ENCODE measurements around the gene CHSY1. TPM values are rescaled to one million over a fixed set of nuclear protein-coding genes. Genes with fewer than 3 reads are reported as not detected.

CHSY1 gene
- total and polyA plus RNA-seq, 2 donors (not counting 1 experiment from before 2014, with no cell fraction given), result 4.7 to 20.3 TPM

DNA sequence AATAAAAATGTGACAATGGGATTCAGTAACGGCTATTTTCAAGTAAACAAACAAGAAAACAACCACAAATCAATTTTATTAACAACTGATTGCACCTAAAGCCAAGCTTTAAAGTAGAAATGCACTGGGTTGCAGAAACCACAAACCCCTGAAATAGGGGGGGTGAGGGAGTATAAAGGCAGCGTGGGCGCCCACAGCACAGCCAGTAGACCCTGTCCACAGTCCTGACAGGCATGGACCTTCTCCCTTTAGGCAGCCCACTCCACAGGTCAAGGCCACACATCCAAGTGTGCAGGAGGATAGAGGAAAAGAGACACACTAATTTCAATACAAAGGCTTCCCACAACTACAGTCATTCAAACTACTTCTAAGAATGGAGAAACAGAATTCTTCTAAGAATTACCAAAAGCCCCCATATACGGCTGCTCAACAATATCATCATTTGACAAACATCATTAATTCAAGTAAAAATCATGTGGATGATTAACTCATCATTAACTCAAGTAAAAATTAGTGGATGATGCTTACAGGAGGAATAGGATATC, 48.7 kb downstream of the CHSY1 start:
- Histone ChIP-seq H2AFZ (ENCODE audit: insufficient read depth, low read depth, low read length, poor library complexity, severe bottlenecking) (no peak overlapping the region), H3K36me3 (replicated peaks in 1 of 2; ENCODE audit: control extremely low read depth in 1 of 2, control insufficient read depth in 1 of 2, extremely low read depth in 1 of 2, insufficient read depth in 2 of 2, low read length in 1 of 2) (peaks cover 0 to 3% of the 10 kb centered on the region in 2 experiments), H3K9ac (ENCODE audit: low read length) (no peak overlapping the region), H3K4me3 (ENCODE audit: control extremely low read depth in 1 of 5, extremely low read depth in 1 of 5, insufficient read depth in 1 of 5, low read depth in 2 of 5, low read length in 4 of 5) (no peak overlapping the region), H3K4me2 (replicated peaks; ENCODE audit: low read depth, low read length, poor library complexity, severe bottlenecking) (peak overlapping the region; percentile 9), H3K27ac (ENCODE audit: low read length in 2 of 2) (no peak overlapping the region), H3K9me3 (ENCODE audit: control extremely low read depth in 1 of 3, control insufficient read depth in 2 of 3, insufficient read depth in 1 of 3, low read length in 2 of 3) (no peaks in the 10 kb centered on the region), H4K20me1 (ENCODE audit: control insufficient read depth, insufficient read depth, low read length, poor library complexity, severe bottlenecking) (peaks cover 78% of the 10 kb centered on the region), H3K4me1 (ENCODE audit: control insufficient read depth in 2 of 2, insufficient read depth in 2 of 2, low read length in 2 of 2) (peaks cover 35 to 45% of the 10 kb centered on the region in 2 donors), H3K27me3 (replicated peaks in 1 of 4; ENCODE audit: control extremely low read depth in 1 of 4, control insufficient read depth in 3 of 4, insufficient read depth in 4 of 4, low read length in 3 of 4) (no peaks in the 10 kb centered on the region), H3K79me2 (ENCODE audit: control insufficient read depth, insufficient read depth, low read length) (peaks cover 97% of the 10 kb centered on the region)
- no CpG with 5 or more reads among the region's 4 CpGs for WGBS (ENCODE audit: insufficient coverage)
- intact Hi-C loops (cut with micrococcal nuclease), result no loop called here
- H3K4me3 Mint-ChIP-seq, result no peak overlapping the region
- POLR2A ChIA-PET, result no interaction called here
- ATAC-seq (ENCODE audit: low read depth) (no peak), DNase-seq (no peak)
- H3K27ac Mint-ChIP-seq, result no peak overlapping the region
- no peaks in the 10 kb centered on the region for H3K9me3 Mint-ChIP-seq (ENCODE audit: insufficient read depth)
- CTCF ChIA-PET, result no interaction called here
- H3K27me3 Mint-ChIP-seq, result no peaks in the 10 kb centered on the region
- peaks cover 66% of the 10 kb centered on the region for H3K4me1 Mint-ChIP-seq
- TF ChIP-seq EZH2 (IDR thresholded peaks at IDR 0.05; ENCODE audit: borderline replicate concordance, insufficient read depth, low read depth, low read length, poor library complexity, severe bottlenecking), result no peak
- TF ChIP-seq, protein P1, sequence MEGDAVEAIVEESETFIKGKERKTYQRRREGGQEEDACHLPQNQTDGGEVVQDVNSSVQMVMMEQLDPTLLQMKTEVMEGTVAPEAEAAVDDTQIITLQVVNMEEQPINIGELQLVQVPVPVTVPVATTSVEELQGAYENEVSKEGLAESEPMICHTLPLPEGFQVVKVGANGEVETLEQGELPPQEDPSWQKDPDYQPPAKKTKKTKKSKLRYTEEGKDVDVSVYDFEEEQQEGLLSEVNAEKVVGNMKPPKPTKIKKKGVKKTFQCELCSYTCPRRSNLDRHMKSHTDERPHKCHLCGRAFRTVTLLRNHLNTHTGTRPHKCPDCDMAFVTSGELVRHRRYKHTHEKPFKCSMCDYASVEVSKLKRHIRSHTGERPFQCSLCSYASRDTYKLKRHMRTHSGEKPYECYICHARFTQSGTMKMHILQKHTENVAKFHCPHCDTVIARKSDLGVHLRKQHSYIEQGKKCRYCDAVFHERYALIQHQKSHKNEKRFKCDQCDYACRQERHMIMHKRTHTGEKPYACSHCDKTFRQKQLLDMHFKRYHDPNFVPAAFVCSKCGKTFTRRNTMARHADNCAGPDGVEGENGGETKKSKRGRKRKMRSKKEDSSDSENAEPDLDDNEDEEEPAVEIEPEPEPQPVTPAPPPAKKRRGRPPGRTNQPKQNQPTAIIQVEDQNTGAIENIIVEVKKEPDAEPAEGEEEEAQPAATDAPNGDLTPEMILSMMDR (IDR thresholded peaks at IDR 0.05), result no peak

DNA sequence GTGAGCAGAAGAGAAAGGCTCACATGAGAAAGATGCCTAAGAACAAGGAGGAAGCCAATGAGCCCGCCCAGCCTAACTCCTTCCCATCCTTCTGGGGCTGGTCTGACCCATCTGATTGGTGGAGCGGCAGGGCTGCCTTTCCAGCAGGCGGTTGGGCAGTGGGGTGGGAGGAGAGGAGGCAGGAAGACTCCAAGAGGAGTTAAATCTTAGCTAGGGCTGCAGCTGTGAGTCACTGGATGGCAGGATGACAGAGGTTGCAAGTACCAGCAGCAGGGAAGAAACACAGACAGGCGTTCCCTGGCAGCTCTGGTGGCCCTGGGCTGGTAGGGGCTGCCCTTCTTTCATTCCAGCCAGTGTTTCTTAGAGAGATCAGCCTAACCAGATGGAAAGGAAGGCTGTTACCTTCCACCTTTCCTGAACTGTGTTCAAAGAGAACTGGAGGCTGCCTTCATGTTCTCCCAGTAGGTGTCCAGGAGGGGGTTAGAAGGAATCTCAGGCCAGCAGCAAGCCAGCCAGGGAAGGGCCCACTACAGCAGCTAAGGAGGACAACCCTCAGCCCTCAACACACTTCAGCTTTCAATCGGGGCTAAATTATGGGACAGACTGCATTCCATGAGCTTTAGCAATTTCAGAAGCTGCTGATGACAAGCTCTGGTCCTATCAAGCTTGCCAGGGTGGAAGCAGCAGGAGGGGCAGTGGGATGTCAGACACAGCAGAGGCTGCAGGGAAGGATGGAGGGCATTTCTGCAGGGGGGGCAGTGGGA, 50.3 kb downstream of the CHSY1 start:
- POLR2A ChIA-PET, result no interaction called here
- Mint-ChIP-seq H3K4me1 (peaks cover 68% of the 10 kb centered on the region), H3K27me3 (no peaks in the 10 kb centered on the region), H3K9me3 (ENCODE audit: insufficient read depth) (no peaks in the 10 kb centered on the region), H3K4me3 (no peak overlapping the region), H3K27ac (no peak overlapping the region)
- H3K9ac ChIP-seq (ENCODE audit: low read length), result no peak overlapping the region
- H4K20me1 ChIP-seq (ENCODE audit: control insufficient read depth, insufficient read depth, low read length, poor library complexity, severe bottlenecking), result peaks cover 75% of the 10 kb centered on the region
- peaks cover 35 to 45% of the 10 kb centered on the region in 2 donors for H3K4me1 ChIP-seq (ENCODE audit: control insufficient read depth in 2 of 2, insufficient read depth in 2 of 2, low read length in 2 of 2)
- intact Hi-C loops (cut with micrococcal nuclease), result no loop called here
- peaks cover 0 to 3% of the 10 kb centered on the region in 2 experiments for H3K36me3 ChIP-seq (replicated peaks in 1 of 2; ENCODE audit: control extremely low read depth in 1 of 2, control insufficient read depth in 1 of 2, extremely low read depth in 1 of 2, insufficient read depth in 2 of 2, low read length in 1 of 2)
- peaks cover 95% of the 10 kb centered on the region for H3K79me2 ChIP-seq (ENCODE audit: control insufficient read depth, insufficient read depth, low read length)
- no peaks in the 10 kb centered on the region for H3K27me3 ChIP-seq (replicated peaks in 1 of 4; ENCODE audit: control extremely low read depth in 1 of 4, control insufficient read depth in 3 of 4, insufficient read depth in 4 of 4, low read length in 3 of 4)
- no peaks in the 10 kb centered on the region for H3K9me3 ChIP-seq (ENCODE audit: control extremely low read depth in 1 of 3, control insufficient read depth in 2 of 3, insufficient read depth in 1 of 3, low read length in 2 of 3)
- peak overlapping the region; percentile 20 for H3K4me2 ChIP-seq (replicated peaks; ENCODE audit: low read depth, low read length, poor library complexity, severe bottlenecking)
- no peak overlapping the region for H3K27ac ChIP-seq (ENCODE audit: low read length in 2 of 2)
- CTCF ChIA-PET, result no interaction called here
- 100% methylated on average over 3 of the region's 5 CpGs for WGBS (ENCODE audit: insufficient coverage)
- H3K4me3 ChIP-seq (ENCODE audit: control extremely low read depth in 1 of 5, extremely low read depth in 1 of 5, insufficient read depth in 1 of 5, low read depth in 2 of 5, low read length in 4 of 5), result no peak overlapping the region
- TF ChIP-seq EZH2 (IDR thresholded peaks at IDR 0.05; ENCODE audit: borderline replicate concordance, insufficient read depth, low read depth, low read length, poor library complexity, severe bottlenecking), result no peak
- TF ChIP-seq, protein P1 (IDR thresholded peaks at IDR 0.05), result no peak
- ATAC-seq (ENCODE audit: low read depth) (no peak), DNase-seq (no peak)
- H2AFZ ChIP-seq (ENCODE audit: insufficient read depth, low read depth, low read length, poor library complexity, severe bottlenecking), result no peak overlapping the region
